ENCODE measurements around the gene DEXI. TPM values are rescaled to one million over a fixed set of nuclear protein-coding genes. Genes with fewer than 3 reads are reported as not detected.
"Not testable (repeated sequence)": the region's sequence is repeated elsewhere in the genome, so short reads cannot be mapped to it uniquely, and the experiment has no call there.

The DEXI gene
- polyA plus RNA-seq, 1 experiment: 55.2 TPM

- POLR2A ChIA-PET: no interaction called here
- CTCF ChIA-PET: interaction anchor here (0.8 to 0.9 kb wide), 2 partner anchors 13 to 410 kb away, joined by 3 to 4 read pairs; no protein-coding TSS in a partner anchor
- H3K27me3 ChIP-seq (ENCODE audit: control insufficient read depth, insufficient read depth, low read length): no peaks in the 10 kb centered on the region
- peaks cover 16% of the 10 kb centered on the region for H3K36me3 ChIP-seq (ENCODE audit: control insufficient read depth, insufficient read depth, low read length)
- no peak for TF ChIP-seq CTCF (IDR thresholded peaks at IDR 0.05; ENCODE audit: insufficient read depth, low read depth, low read length)
- no peak for DNase-seq (ENCODE audit: low read depth)
- H3K4me3 ChIP-seq (ENCODE audit: low read depth, low read length): no peak overlapping the region
Observed at GRCh38 chr16:10931134-10931533, 11.1 kb downstream of the DEXI start.

GRCh38 chr16:10930755-10931093, 11.5 kb downstream of the DEXI start:
- peaks cover 19% of the 10 kb centered on the region for H3K36me3 ChIP-seq (ENCODE audit: control insufficient read depth, insufficient read depth, low read length)
- ChIA-PET POLR2A (no interaction called here), CTCF (interaction anchor here (0.8 to 0.9 kb wide), 2 partner anchors 12 to 409 kb away, joined by 3 to 4 read pairs; no protein-coding TSS in a partner anchor)
- H3K4me3 ChIP-seq (ENCODE audit: low read depth, low read length): no peak overlapping the region
- no peaks in the 10 kb centered on the region for H3K27me3 ChIP-seq (ENCODE audit: control insufficient read depth, insufficient read depth, low read length)
- TF ChIP-seq CTCF (IDR thresholded peaks at IDR 0.05; ENCODE audit: insufficient read depth, low read depth, low read length): no peak
- no peak for DNase-seq (ENCODE audit: low read depth)

- CTCF ChIA-PET: interaction anchor here (0.8 to 0.9 kb wide), 2 partner anchors 12 to 409 kb away, joined by 3 to 4 read pairs; no protein-coding TSS in a partner anchor
- Histone ChIP-seq H3K36me3 (ENCODE audit: control insufficient read depth, insufficient read depth, low read length) (peaks cover 19% of the 10 kb centered on the region), H3K4me3 (ENCODE audit: low read depth, low read length) (no peak overlapping the region), H3K27me3 (ENCODE audit: control insufficient read depth, insufficient read depth, low read length) (no peaks in the 10 kb centered on the region)
- TF ChIP-seq CTCF (IDR thresholded peaks at IDR 0.05; ENCODE audit: insufficient read depth, low read depth, low read length): no peak
- POLR2A ChIA-PET: no interaction called here
- no peak for DNase-seq (ENCODE audit: low read depth)
Observed at GRCh38 chr16:10929853-10930754, 12.2 kb downstream of the DEXI start.

- DNase-seq (ENCODE audit: low read depth); CTCF ChIA-PET; POLR2A ChIA-PET; H3K27me3 ChIP-seq (ENCODE audit: control insufficient read depth, insufficient read depth, low read length); H3K4me3 ChIP-seq (ENCODE audit: low read depth, low read length): not testable (repeated sequence)
- H3K36me3 ChIP-seq (ENCODE audit: control insufficient read depth, insufficient read depth, low read length): peaks cover 19% of the 10 kb centered on the region
Observed at GRCh38 chr16:10929097-10929496, 13.2 kb downstream of the DEXI start.

GRCh38 chr16:10927497-10928112, 14.7 kb downstream of the DEXI start:
- POLR2A ChIA-PET: no interaction called here
- H3K4me3 ChIP-seq (ENCODE audit: low read depth, low read length): no peak overlapping the region
- TF ChIP-seq CTCF (IDR thresholded peaks at IDR 0.05; ENCODE audit: insufficient read depth, low read depth, low read length): no peak
- H3K36me3 ChIP-seq (ENCODE audit: control insufficient read depth, insufficient read depth, low read length): peaks cover 13% of the 10 kb centered on the region
- DNase-seq (ENCODE audit: low read depth): no peak
- no peaks in the 10 kb centered on the region for H3K27me3 ChIP-seq (ENCODE audit: control insufficient read depth, insufficient read depth, low read length)
- CTCF ChIA-PET: interaction anchor here (1.0 to 1.5 kb wide), 3 partner anchors 9 to 17 kb away, joined by 3 to 4 read pairs (median 3); no protein-coding TSS in a partner anchor
